C4-2B (cell line): ENCODE measurements around the gene BSG.

Source experiments
- ZFX ChIP-seq: fragments of 450-650 bp; IDR thresholded peaks from 2 replicates; pipeline ENCODE4 v1.6.1; 2017
- TF ChIP-seq, protein P1 (sequence below): fragments of 450-650 bp; conservative IDR thresholded peaks from 2 replicates; pipeline ENCODE4 v1.5.1; 2017; ENCODE audit warnings: mild to moderate bottlenecking

DNA sequence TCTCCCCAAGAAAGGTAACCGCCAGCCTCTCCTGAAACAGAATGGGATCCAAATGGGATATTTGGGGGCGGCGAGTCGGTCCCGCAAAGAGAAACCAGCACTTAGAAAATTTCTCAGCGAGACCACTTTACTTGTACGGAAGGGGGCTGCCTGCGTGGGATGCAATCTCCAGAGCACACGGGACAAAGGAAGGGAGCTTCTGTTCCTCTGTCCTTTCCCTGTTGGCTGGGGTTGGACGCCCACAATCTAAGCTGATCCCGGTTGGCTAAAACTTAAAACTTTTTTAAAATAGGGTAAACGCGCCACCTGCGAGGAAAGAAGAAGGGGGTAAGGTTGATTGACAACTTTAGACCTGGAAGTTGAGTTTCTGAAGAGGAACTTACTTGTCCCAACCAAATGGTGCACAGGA lies 826 bp upstream of the BSG start:
- TF ChIP-seq, protein P1, sequence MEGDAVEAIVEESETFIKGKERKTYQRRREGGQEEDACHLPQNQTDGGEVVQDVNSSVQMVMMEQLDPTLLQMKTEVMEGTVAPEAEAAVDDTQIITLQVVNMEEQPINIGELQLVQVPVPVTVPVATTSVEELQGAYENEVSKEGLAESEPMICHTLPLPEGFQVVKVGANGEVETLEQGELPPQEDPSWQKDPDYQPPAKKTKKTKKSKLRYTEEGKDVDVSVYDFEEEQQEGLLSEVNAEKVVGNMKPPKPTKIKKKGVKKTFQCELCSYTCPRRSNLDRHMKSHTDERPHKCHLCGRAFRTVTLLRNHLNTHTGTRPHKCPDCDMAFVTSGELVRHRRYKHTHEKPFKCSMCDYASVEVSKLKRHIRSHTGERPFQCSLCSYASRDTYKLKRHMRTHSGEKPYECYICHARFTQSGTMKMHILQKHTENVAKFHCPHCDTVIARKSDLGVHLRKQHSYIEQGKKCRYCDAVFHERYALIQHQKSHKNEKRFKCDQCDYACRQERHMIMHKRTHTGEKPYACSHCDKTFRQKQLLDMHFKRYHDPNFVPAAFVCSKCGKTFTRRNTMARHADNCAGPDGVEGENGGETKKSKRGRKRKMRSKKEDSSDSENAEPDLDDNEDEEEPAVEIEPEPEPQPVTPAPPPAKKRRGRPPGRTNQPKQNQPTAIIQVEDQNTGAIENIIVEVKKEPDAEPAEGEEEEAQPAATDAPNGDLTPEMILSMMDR: no peak
- no peak for TF ChIP-seq ZFX
